Thyroid gland (tissue), 4 donors: ENCODE measurements around the gene PRKCQ. TPM values are rescaled to one million over a fixed set of nuclear protein-coding genes. Genes with fewer than 3 reads are reported as not detected.
"Not testable (repeated sequence)": the region's sequence is repeated elsewhere in the genome, so short reads cannot be mapped to it uniquely, and the experiment has no call there.

Experiments used
- DNase-seq, 2 donors: peaks; one replicate each; pipeline ENCODE4 v3.0.0-alpha.2; 2019
- H3K27ac ChIP-seq, 3 donors: fragments of 200-600 bp; sonication (generic); 1 replicate in 2 of 3; 2 replicates in 1 of 3; pipeline ENCODE4 v1.5.1; 2016 to 2019; ENCODE audit warnings: mild to moderate bottlenecking in 1 of 3, moderate library complexity in 1 of 3
- H3K27me3 ChIP-seq: fragments of 200-600 bp; sonication (generic); one replicate; pipeline ENCODE4 v1.5.1; 2019
- H3K36me3 ChIP-seq, 2 donors: fragments of 200-600 bp; sonication (generic); one replicate each; pipeline ENCODE4 v1.5.1; 2016 to 2019
- H3K4me1 ChIP-seq, 2 donors: fragments of 200-600 bp; sonication (generic); one replicate each; pipeline ENCODE4 v1.5.1; 2017 to 2019
- H3K4me3 ChIP-seq, 3 donors: fragments of 200-600 bp; sonication (generic); replicated peaks in 1 of 3; 1 replicate in 2 of 3; 2 replicates in 1 of 3; pipeline ENCODE4 v1.5.1; 2016; ENCODE audit warnings: mild to moderate bottlenecking in 1 of 3
- H3K9me3 ChIP-seq: fragments of 200-600 bp; sonication (generic); one replicate; pipeline ENCODE4 v1.5.1; 2017
- CTCF ChIP-seq, 6 experiments: fragments of 200-600 bp in 3 of 6; fragments of 450-650 bp in 3 of 6; sonication (generic) in 3 of 6; IDR thresholded peaks; one replicate each; pipeline ENCODE4 v1.5.1; 2016 to 2019; ENCODE audit warnings: antibody characterized with exemption in 6 of 6, mild to moderate bottlenecking in 2 of 6, inconsistent platforms in 1 of 6, moderate library complexity in 1 of 6
- POLR2A ChIP-seq, 2 donors: fragments of 450-650 bp; IDR thresholded peaks; one replicate each; pipeline ENCODE4 v1.6.1; 2017; ENCODE audit warnings: antibody characterized with exemption in 2 of 2, mild to moderate bottlenecking in 2 of 2, moderate library complexity in 1 of 2
- WGBS, 2 donors: methylation state at CpG; one replicate each; pipeline ENCODE4 v1.1.5; 2017; 5-methylcytosine and 5-hydroxymethylcytosine counted together
- intact Hi-C: fragments of 100-400 bp; cut with DNase I; formaldehyde crosslinking; loops from one replicate; pipeline ENCODE4 v1.15.1; 2023
- total RNA-seq, 4 donors: library from RNA; depleted of rRNA; stranded (reverse); fragments of >200 nt; gene quantifications; one replicate each; pipeline ENCODE4 v1.2.3, GENCODE V29; 2016

The PRKCQ gene
- total RNA-seq, 4 donors from 2014 or later: 24.2 to 45.7 (median 34.5) TPM

- TF ChIP-seq CTCF (IDR thresholded peaks at IDR 0.05) (no peak), POLR2A (IDR thresholded peaks at IDR 0.05) (no peak)
- no peak for DNase-seq
- H3K27ac ChIP-seq: no peak overlapping the region
Measured at GRCh38 chr10:6383096-6383812, 196.8 kb downstream of the PRKCQ start.

GRCh38 chr10:6382081-6382480 lies 198.0 kb downstream of the PRKCQ start:
- Histone ChIP-seq H3K27ac (no peak overlapping the region), H3K9me3 (no peaks in the 10 kb centered on the region), H3K27me3 (no peaks in the 10 kb centered on the region), H3K4me3 (no peak overlapping the region), H3K36me3 (no peaks in the 10 kb centered on the region), H3K4me1 (no peaks in the 10 kb centered on the region)
- no peak for DNase-seq
- no peak for TF ChIP-seq POLR2A (IDR thresholded peaks at IDR 0.05)
- TF ChIP-seq CTCF (IDR thresholded peaks at IDR 0.05): no peak
- intact Hi-C loops: no loop called here
- 51 to 63% methylated on average over 7 of the region's 7 CpGs for WGBS, 2 donors

More at GRCh38 chr10:6383096-6383812, 196.8 kb downstream of the PRKCQ start:
- intact Hi-C loops: no loop called here
- 84 to 91% methylated on average over 8 of the region's 8 CpGs for WGBS, 2 donors
- no peaks in the 10 kb centered on the region for H3K27me3 ChIP-seq
- H3K4me1 ChIP-seq: no peaks in the 10 kb centered on the region
- no peaks in the 10 kb centered on the region for H3K9me3 ChIP-seq
- no peak overlapping the region for H3K4me3 ChIP-seq
- H3K36me3 ChIP-seq: no peaks in the 10 kb centered on the region

GRCh38 chr10:6380478-6380877 lies 199.6 kb downstream of the PRKCQ start:
- H3K4me3 ChIP-seq, H3K4me1 ChIP-seq, H3K9me3 ChIP-seq, H3K36me3 ChIP-seq, H3K27me3 ChIP-seq, H3K27ac ChIP-seq, DNase-seq, intact Hi-C loops: not testable (repeated sequence)
- 88 to 95% methylated on average over 5 of the region's 5 CpGs for WGBS, 2 donors

GRCh38 chr10:6379015-6379776 lies 200.9 kb downstream of the PRKCQ start:
- TF ChIP-seq CTCF (IDR thresholded peaks at IDR 0.05) (no peak), POLR2A (IDR thresholded peaks at IDR 0.05) (no peak)
- Histone ChIP-seq H3K9me3 (no peaks in the 10 kb centered on the region), H3K36me3 (no peaks in the 10 kb centered on the region), H3K27me3 (no peaks in the 10 kb centered on the region), H3K27ac (no peak overlapping the region), H3K4me3 (no peak overlapping the region), H3K4me1 (no peaks in the 10 kb centered on the region)
- intact Hi-C loops: no loop called here
- 92 to 95% methylated on average over 1 of the region's 1 CpG for WGBS, 2 donors
- DNase-seq: no peak
